GM19240 (cell line): ENCODE measurements around the gene USP2.
A peak's percentile ranks its signal among the peaks of the same experiment; 100 is the strongest.

Experiments used
- DNase-seq: peaks from one replicate; pipeline ENCODE4 v3.0.0; 2011; ENCODE audit warnings: low spot score; ENCODE audit not compliant: insufficient read length

Gene USP2

DNA sequence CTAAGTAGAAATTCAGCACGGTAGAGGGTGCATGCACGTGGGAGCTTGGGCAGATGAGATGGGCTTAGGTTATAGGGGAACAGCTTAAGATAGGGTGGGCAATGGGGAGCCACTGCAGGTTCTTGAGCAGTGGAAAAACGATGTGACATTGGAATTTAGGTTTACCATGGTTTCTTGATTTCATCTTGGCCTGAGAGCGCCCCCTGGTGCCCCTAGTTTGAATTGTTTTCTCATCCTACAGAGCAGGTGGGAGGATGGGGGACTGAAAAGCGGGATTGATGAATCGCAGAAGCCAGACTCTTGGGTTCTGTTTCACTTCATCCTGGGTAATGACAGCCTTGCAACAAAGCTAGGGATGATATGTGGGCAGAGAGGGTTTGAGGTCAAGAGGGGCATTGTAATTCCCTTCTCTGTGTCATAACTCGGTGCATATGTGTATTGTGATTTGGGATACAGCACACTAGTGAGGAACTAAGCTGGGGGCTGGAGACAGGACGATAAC is 57.9 kb downstream of the USP2 start:
- no peak for DNase-seq

DNA sequence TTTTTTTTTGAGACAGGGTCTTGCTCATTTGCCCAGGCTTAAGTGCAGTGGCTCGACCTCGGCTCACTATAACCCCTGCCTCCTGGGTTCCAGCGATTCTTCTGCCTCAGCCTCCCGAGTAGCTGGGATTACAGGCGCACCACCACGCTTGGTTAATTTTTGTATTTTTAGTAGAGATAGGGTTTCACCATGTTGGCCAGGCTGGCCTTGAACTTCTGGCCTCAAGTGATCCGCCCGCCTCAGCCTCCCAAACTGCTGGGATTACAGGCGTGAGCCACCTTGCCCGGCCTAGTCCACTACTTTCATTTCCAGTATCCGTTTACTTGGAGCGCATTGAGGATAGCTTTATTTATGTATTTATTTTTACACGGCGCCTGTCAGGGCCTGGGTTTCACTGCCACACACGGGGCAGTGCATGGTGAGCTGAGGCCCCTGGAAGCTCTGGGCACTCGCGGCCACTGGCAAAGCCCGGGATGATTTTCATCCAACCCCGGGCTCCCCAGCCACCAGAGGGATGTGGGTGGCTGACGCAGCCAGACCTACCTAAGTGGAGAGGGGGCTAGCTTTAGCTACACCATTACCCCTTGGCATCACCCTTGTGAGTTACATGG is 58.5 kb downstream of the USP2 start:
- no peak for DNase-seq

DNA sequence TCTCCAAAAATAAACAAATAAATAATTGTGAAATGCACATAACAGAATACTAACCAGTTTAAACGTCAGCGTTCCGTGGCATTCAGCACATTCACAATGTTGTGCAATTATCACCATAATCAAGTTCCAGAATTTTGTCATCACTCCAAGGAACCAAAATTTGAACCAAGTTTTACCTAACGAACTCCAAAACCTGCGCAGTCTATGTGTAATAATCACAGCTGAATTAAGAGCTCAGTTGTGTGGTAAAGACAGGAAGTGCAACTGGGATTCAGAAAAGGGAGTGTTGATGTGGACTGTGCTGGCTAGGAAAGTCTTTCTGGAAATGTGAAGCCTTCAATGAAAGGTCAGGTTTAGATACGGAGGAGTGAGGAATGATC is 59.1 kb downstream of the USP2 start:
- DNase-seq, result no peak

DNA sequence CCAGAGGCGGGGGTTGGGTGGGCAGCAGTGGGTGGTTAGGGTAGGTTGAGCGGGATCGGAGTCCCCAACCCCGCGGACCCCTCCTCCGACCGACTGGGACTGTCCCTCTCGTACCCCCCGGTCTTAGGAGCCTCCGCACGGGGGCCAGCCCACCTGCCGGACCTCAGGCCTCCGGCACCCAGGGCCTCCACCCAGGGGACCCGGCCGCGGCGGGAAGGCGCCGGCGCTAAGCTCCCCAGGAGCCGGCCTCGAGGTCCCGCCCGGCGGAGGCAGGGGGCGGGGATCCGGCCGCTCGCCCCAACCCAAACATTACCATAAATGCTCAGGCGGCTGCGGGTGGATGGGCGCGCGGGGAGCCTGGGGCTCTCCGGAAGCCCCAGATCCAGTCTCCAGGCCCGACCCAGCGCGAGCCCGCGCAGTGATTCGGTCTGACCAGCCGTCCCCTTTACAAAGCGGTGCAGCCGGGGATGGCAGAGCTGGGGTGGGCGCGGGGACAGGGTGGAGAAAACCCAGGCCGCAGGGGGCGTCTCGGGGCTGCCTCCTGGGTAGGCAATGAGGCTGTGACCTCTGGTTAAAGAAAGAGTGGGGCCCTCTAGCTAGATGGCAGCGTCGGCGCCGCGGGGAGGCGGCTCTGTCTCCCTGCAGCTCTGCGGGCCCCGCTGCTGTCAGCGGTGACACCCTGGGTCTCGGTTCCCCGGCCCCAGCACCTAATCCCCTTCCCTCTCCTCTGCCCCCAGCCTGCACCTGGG is 60.5 kb downstream of the USP2 start:
- peak; percentile 77 for DNase-seq

DNA sequence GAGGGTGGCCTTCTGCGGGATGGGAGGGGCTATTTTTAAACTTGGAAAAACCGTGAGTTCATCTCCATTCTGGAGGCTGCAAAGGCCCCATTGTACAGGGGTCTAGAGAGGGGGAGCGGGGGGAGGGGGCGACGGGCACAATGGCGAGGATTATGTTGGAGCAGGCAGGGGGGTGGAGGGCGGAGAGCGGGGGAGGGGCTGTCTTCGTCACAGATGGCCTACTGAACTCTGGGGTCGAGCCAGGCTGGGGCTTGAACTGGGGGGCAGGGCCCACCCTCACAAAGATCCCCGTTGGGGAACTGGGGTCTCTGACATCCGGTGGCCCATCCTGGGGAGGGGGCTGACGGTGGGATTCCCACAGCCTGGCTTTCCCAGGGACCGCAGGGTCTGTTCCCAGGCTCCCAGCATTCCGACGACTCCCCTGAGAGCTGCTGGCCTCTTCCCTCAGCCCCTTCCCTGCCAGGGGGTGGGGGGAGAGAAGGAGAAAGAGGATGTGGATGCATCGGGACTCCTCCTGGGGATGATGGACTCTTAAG is 61.2 kb downstream of the USP2 start:
- DNase-seq, result no peak

DNA sequence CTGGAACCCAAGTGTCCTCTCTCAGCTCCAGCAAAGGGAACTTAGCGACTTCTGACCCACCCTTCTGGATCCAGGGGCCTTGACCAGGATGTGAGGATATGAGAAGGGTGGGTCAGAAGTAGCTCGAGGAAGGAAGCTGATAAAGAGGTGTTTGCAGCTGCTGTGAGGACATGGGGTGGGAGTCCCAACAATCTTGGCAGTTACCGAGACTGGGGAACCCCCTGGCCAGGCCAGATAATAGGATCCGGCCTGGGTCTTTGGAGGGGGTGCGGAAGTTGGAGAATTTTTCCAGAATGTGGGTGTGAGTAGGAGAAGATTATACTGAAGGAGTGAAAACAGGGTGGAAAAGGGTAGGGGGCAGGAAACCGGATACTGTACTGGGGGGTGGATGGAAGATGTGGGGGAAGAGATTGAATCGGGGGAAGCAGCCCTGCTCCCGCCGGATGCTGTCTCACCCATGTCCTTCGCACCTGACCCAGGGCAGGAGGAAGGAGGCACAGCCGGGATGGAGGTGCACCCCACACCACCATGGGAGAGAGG is 61.7 kb downstream of the USP2 start:
- DNase-seq, result no peak

DNA sequence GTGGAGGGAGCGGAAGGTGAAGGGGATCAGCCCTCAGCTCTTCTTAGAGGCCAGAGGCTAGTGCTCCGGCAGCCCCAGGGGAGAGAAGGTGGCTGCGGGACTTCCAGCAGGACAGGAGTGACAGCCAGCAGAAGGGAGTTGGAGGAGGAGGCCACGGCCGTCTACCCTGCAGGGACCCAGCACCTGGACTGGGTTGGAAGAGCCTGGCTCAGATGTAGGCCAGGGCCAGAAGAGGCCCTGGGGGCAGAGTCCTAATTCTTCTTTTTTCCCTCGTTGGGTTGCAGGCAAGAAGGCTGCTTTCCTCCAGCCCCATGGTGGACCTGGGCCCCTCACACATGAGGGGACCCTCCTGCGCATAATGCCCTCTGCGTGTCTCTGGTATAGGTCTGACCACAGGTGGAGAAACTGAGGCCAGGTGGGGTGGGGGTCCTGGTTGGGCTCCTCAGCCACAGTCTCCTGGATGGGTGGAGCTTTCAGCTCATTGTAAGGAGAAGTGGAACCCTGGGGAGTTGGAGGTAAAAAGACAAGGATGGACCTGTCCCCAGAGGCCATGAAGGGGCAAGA is 62.3 kb downstream of the USP2 start:
- DNase-seq, result no peak

DNA sequence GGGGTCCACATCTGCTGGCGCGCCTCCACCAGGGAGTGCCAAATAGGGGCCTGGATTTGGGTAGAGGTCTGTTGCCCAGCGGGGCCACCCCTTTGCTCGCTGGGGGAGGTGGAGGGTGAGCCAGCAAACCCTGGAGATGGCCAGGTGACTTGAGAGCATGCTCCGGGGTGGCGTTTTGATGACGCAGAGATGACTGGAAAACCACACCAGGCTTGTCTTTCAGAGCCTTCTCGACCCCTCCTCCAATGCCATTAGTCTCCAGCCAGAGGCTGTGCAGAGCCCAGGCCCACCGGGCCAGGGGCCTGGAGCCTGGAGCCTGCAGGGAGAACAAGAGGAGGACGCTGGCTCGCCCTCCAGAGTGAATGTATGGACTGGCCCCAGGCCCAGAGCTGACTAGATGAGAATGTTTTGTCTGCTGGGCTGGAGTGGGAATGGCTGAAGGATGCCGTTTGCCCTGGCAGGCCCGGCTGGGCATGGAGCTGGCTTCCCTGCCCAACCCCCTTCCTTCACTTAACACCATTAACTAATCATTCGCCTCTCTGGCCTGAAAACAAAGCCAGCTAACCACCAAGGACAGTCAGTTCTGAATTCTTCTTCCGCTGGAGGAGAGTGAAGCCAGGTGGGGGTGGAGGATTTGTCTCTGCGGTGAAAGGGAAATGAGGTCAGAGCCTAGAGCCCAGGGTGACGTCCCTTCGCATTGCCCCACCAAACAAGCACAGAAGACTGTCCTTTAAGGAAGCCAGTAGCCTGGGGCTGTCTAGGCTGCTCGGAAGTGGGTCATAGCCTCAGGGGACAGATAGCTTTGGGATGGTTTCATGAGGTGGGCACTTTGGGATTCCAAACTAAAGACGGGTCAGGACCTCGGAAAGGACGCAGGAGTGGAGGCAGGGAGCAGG is 63.0 kb downstream of the USP2 start:
- peak; percentile 70 for DNase-seq

DNA sequence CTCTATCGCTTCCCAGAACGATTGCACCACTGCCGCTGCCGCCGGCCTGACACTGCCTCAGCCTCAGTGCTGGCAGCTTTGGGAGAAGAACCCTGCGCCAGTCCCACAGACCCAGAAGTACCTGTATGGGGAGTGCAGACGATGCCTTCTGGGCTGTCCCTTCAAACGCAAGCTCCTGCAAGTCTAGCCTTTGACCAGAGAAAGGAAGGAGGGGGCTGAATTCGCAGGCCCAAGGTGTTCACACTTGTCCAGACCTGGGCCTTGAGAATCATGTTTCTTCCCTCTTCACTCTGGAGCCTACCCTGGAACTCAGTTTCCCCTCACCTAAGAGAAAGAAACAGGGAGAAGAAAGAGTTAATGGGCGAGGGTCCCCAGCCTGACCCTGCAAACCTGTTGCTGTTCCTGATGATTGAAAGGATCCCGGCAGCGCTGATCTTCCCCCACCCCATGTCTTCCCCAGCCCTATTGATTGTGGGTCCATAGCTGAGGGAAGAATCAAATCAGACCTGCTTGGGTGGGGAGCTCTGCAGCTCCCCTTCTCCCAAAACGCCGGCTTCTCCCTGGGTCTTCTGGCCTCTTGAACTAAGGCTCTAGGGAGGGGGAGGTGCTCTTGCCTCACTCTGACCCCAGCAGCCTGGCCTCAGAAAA is 63.8 kb downstream of the USP2 start:
- DNase-seq, result no peak

DNA sequence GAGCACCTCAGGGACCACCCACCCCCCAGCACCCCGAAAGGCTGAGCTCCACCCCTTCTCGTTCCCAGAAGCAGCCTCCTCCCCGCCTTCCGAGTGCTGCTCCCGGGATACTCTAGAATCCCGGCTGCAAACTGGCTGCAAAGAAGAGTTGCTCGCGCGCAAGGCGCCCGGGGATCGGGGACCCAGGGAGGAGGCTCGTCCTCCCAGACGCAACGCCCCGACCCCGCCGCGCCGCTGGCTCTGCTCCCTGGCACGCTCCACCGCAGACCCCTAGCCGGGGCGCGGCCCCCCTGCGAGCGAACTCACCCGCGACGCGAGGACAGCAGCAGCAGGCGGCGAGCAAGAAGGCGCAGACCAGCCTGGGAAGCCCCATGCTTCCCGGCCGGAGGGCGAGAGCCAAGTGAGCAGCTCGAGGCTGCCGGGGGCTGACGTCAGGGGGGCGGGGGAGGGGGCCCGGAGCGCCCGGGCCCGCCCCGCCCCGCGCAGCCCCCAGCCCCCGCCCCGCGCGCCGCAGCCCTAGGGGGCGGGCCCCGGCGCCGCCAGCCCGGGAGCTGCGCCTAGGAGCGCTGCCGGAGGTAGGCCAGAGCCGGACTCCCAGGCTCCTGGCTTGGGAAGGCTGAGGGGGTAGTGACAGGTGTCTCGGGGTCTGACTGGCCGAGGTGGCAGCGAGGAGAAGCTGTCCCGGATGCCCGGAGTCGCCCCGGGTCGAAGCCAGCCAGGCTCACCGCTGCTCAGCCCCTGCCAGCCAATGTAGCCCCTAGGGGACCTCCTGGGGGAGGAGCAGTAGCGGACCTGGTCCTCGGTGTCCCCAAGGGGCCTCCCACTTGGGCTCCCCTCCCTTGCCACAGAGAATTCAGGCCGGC is 64.5 kb downstream of the USP2 start, which contains the start of gene MCAM:
Gene MCAM, minus strand, starts transcription at position 402 of the 863 bp plus-strand sequence. Its CDS starts 29 bp downstream, at position 373.
- no peak for DNase-seq

DNA sequence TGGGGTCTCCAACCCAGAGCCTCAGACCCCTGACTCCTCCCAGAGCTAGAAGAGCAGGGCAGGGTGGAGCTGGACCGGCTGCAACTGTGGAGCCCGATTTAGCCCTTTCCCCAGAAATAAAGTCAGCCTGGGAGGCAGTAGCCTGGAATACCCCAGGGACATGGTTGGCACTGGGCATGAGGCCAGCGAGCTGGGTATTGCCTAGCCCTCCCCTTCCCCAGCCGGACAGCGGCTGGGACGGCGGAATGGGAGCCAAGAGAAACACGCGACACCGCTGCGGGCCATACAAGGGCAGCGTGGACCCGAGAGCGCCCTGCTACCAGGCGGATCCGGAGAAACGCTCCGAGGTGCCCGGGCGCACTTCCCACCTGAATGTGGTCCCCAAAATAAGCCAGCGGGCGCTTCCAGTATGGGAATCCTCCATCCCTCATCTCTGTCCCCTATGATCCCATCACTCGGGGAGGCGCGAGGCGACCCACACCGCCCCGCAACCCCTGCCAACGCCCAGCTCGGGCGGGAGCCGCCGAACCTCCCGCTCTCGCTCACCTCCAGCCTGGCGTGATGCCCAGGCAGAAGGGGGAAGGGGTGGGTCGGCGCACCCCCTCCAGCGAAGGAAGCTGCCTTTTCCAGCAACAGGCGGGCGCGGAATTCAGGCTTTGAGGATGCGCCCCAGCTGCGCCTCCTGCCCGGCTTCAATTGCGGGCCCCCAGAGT is 65.3 kb downstream of the USP2 start:
- DNase-seq, result no peak

DNA sequence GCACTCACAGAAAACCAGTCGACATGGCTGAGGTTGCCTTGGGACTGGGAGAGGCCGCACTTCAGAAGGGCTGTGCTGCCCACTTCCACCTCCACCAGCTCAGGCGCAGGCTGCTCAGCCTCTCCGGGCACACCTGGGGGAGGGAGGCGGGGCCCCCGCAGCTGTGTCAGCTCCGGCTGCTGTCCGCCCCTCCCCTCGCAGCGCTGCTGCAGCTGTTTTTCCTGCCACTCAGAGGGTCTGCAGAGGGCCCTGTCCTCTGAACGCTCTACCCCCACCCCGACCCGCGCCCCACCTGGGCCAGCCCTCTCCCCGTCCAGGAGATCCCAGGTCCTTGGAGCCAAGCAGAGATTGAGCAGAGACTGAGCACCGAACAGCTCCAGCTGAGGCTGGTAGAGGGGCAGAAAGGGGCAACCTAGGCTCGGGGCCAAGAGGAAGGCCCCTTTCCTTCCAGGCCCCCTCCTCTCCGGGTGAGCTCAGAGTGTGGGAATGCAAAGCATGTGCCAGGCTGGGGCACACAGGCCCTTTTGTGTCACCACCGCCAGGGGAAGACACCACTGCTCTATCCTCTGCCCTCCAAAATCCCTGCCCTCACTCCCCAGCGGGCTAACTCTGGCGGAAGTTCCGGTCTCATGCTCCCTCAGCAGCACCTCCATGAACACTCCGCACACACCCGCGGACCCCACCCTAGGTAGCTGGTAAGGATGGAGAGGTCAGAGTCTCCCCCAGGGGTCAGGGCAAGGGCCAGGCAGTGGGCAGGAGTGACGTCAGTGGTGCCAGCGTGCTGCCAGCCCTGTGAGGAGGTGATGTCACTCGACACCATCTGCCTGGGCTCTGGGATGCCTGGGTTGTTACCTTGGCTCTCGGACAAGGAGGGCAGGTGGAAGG is 66.1 kb downstream of the USP2 start:
- no peak for DNase-seq

DNA sequence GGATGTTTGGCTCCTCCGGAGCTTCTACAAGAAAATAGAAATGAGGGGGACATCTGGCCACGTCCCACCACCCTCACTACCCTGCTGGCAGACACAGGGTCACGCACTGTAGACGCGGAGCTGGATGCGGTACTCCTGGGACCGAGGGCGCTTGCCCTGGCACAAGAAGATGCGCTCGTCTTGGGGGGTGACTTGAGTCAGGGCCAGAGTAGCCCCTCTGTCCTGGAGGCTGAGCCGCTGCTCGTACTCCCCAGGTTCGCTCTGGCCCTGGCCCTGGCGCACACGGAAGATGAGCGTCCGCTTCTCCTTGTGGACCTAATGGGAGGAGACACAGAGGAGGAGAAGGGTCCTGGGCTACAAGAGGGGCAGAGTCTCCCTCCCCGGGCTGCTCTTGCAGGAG is 66.8 kb downstream of the USP2 start:
- no peak for DNase-seq

DNA sequence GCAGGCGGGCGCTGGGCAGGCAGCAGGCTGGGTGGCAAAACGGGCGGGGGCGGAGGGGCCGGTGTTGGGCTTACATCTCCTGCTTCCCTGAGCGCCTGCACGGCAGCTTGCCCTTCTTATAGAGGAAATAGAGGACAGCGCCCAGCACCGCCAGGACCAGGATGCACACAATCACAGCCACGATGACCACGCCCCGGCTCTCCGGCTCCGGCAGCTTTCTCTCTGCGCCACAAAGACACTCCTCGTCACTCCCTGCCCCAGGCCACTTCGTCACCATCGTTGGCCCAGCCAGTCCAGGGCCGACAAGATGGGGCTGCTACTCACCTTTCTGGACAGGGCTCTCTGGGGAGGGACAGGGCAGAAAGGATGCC is 70.8 kb downstream of the USP2 start:
- no peak for DNase-seq

DNA sequence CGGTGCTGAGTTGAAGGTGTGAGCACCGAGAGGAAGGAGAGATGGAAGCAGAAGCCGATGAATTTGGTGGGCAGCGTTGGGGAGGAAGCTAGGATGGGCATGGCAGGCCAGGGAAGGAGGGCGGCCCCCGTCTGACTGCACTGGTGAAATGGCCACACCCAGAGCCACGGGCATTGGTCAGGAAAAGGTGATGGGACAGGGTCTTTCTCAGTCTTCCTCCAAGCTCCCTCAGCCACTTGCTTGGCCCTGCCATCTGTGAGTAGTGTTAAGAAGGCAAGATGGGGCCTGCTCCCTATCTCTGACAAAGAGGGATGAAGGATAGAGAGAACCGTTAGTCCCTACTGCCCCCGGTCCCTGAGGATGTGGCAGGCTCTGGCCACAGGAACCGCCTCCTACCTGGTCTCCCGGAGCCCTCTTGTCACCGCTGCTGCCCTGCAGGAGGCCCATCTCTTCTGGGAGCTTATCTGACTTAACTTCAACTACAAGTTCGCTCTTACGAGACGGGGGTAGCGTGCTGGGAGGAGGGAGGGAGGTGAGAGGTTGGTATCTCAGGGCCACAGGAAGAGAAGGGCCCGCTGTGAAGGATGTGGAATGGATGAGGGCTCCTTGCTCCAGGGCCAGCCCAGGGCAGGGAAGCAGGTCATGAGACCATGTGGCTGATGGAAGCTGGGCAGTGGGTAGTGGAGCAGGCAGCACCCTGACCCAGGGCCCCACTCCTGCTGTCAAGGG is 71.4 kb downstream of the USP2 start:
- DNase-seq, result no peak

DNA sequence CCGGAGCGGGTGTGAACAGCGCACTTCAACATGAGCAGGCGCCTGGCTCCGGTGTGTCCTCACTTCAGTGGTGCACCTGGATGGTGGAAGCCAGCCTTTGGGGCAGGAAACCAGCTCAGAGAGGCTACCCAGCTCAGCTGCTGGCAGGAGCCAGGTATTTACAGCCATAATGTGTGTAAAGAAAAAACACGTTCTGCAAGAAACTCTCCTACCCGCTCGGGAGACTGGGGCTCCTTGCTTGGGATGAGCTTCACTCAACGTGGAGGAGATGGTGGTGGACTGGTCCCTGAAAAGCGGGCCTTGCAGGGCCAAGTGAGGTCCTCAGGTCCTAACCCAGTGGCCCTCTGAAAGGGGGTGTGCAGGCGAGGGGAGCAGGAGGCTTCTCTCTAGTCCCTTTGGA is 72.1 kb downstream of the USP2 start:
- no peak for DNase-seq

DNA sequence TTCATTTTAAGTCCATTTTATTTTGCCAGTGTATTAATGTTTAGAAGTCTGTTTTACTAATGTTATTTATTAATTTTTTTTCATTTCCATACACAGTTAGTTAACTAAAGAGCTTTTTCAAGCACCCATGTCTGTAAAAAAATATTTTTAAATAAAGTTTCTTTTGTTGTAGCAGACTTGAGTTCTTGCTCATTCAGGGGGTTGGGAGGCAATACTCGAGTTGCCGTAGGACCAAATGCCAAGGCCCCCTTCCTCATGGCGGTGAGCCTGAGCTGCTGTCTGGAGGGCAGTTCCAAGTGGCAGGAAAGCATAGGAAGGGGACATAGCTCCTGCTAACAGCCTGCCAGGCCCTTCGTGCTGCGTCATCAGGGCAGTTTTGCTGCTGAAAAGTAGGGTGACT is 73.5 kb downstream of the USP2 start:
- no peak for DNase-seq
